Esophagus squamous epithelium (tissue), 5 donors: Measurements from ENCODE around the gene CAPN15. TPM values are rescaled to one million over a fixed set of nuclear protein-coding genes. Genes with fewer than 3 reads are reported as not detected.

Experiments used
- DNase-seq: peaks from one replicate; lab custom pipeline; 2025; lab: John Stamatoyannopoulos, UW
- H3K27ac ChIP-seq, 4 donors: fragments of 200-600 bp; sonication (generic); one replicate each; pipeline ENCODE4 v1.5.1; 2016 to 2019; ENCODE audit warnings: mild to moderate bottlenecking in 1 of 4
- H3K27me3 ChIP-seq, 4 donors: fragments of 200-600 bp; sonication (generic); 1 replicate in 3 of 4; 2 replicates in 1 of 4; pipeline versions ENCODE4 v1.5.1 to v1.6.0; 2017 to 2021; ENCODE audit warnings: antibody characterized with exemption in 1 of 4
- H3K36me3 ChIP-seq, 3 donors: fragments of 200-600 bp; sonication (generic); one replicate each; pipeline ENCODE4 v1.5.1; 2016 to 2019
- H3K4me1 ChIP-seq, 3 donors: fragments of 200-600 bp; sonication (generic); one replicate each; pipeline ENCODE4 v1.5.1; 2017 to 2019
- H3K4me3 ChIP-seq, 4 donors: fragments of 200-600 bp; sonication (generic); 1 replicate in 3 of 4; 2 replicates in 1 of 4; pipeline ENCODE4 v1.5.1; 2016 to 2019; ENCODE audit warnings: mild to moderate bottlenecking in 2 of 4, moderate library complexity in 1 of 4
- H3K9me3 ChIP-seq, 3 donors: fragments of 200-600 bp; sonication (generic); one replicate each; pipeline ENCODE4 v1.5.1; 2016 to 2019
- CTCF ChIP-seq, 6 experiments: fragments of 450-650 bp in 4 of 6; fragments of 200-600 bp in 2 of 6; sonication (generic) in 2 of 6; IDR thresholded peaks; one replicate each; pipeline ENCODE4 v1.5.1; 2016 to 2019; ENCODE audit warnings: antibody characterized with exemption in 6 of 6, mild to moderate bottlenecking in 4 of 6, moderate library complexity in 4 of 6
- POLR2A ChIP-seq, 4 donors: fragments of 450-650 bp; IDR thresholded peaks; one replicate each; pipeline ENCODE4 v1.6.1; 2017; ENCODE audit warnings: antibody characterized with exemption in 4 of 4, mild to moderate bottlenecking in 4 of 4, moderate library complexity in 3 of 4
- WGBS, 2 donors: methylation state at CpG; one replicate each; pipeline ENCODE4 v1.1.5; 2018; 5-methylcytosine and 5-hydroxymethylcytosine counted together
- intact Hi-C: fragments of 100-400 bp; cut with DNase I; formaldehyde crosslinking; loops from one replicate; pipeline ENCODE4 v1.15.0; 2022
- total RNA-seq, 4 donors: library from RNA; depleted of rRNA; stranded (reverse); fragments of >200 nt; gene quantifications; one replicate each; pipeline ENCODE4 v1.1.0, GENCODE V29; 2016
- donor health status: DM: yes; HTN: yes; CAD: no.

CAPN15 gene
- total RNA-seq, 4 donors from 2014 or later = 29.4 to 69.6 (median 52.4) TPM

GRCh38 chr16:507996-508395 lies 19.5 kb upstream of the CAPN15 start:
- intact Hi-C loops = no loop called here
- Histone ChIP-seq H3K4me3 (no peak overlapping the region), H3K9me3 (no peaks in the 10 kb centered on the region), H3K4me1 (no peaks in the 10 kb centered on the region), H3K36me3 (peaks cover 0 to 24% (median 0%) of the 10 kb centered on the region in 3 donors), H3K27ac (no peak overlapping the region), H3K27me3 (no peaks in the 10 kb centered on the region)
- 85 to 86% methylated on average over 6 of the region's 6 CpGs for WGBS, 2 donors
- no peak for TF ChIP-seq POLR2A (IDR thresholded peaks at IDR 0.05)
- TF ChIP-seq CTCF (IDR thresholded peaks at IDR 0.05) = no peak
- DNase-seq = no peak

DNA sequence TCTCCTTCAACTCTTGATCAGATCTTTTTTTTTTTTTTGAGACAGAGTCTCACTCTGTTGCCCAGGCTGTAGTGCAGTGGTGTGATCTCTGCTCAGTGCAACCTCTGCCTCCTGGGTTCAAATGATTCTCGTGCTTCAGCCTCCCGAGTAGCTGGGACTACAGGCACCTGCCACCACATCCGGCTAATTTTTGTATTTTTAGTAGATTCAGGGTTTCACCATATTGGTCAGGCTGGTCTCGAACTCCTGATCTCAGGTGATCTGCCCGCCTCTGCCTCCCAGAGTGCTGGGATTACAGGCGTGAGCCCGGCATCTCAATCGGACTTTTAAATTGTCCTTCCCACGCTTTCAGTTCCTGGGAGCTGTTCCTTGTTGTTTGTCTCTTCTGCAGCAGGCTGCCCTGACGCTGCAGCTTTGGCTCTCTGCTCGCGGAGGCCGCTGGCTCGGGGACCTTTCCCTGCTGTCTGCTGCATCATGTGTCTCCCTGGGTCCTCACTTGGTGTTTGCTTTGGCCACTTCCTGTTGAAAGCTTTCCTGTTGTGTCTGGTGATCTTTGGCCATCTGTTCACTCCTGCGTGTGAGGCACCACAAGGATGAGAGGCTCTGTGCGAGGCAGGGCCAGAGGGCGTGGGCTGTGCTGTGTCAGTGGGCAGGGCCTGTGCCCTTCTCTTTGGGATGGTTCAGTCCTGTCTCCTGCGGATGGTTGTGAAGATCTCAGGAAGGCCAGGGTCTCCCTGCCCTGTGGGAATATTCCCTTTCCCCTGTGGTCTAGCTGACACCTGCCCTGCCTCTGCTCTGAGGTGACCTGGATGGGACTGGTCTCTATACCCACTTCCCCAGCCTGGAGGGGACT lies 18.4 kb upstream of the CAPN15 start:
- intact Hi-C loops = no loop called here
- H3K4me3 ChIP-seq = no peak overlapping the region
- peaks cover 0 to 27% (median 0%) of the 10 kb centered on the region in 3 donors for H3K36me3 ChIP-seq
- H3K27ac ChIP-seq = no peak overlapping the region
- TF ChIP-seq CTCF (IDR thresholded peaks at IDR 0.05) (no peak), POLR2A (IDR thresholded peaks at IDR 0.05) (no peak)
- no peaks in the 10 kb centered on the region for H3K9me3 ChIP-seq
- no peak for DNase-seq
- H3K4me1 ChIP-seq = no peaks in the 10 kb centered on the region
- H3K27me3 ChIP-seq = no peaks in the 10 kb centered on the region
- WGBS, 2 donors = 82 to 93% methylated on average over 13 to 16 of the region's 18 CpGs

DNA sequence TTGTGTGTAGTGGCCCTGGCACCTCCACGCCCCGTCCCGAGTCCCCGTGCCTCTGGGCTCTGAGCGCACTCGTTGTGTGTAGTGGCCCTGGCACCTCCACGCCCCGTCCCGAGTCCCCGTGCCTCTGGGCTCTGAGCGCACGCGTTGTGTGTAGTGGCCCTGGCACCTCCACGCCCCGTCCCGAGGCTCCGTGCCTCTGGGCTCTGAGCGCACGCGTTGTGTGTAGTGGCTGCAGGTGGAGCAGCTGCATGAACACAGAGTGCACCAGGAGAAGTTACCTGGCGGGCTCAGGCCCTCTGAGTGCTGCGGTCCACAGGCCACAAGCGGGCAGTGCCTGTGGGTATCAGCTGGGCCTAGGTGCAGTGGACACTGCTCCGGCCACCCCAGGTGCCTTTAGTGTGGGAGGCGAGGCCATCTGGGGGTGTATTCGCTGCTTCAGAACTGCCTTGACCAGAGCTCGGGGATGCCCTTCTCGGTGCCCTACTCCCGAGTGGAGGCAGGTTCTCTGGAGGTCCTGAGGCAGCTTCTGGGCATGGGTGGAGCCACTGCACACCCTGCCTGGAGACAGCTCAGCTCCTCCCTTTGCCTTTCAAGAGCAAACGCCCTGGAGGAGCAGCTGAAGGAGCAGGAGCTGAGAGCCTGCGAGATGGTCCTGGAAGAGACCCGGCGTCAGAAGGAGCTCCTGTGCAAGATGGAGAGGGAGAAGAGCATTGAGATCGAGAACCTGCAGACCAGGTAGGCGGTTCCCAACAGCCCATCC lies 17.3 kb upstream of the CAPN15 start:
- WGBS, 2 donors = 95 to 100% methylated on average over 1 to 20 of the region's 35 CpGs
- Histone ChIP-seq H3K27ac (no peak overlapping the region), H3K27me3 (no peaks in the 10 kb centered on the region), H3K4me1 (no peaks in the 10 kb centered on the region), H3K4me3 (no peak overlapping the region), H3K9me3 (no peaks in the 10 kb centered on the region), H3K36me3 (peaks cover 0 to 31% (median 0%) of the 10 kb centered on the region in 3 donors)
- no peak for TF ChIP-seq POLR2A (IDR thresholded peaks at IDR 0.05)
- TF ChIP-seq CTCF (IDR thresholded peaks at IDR 0.05) = no peak
- no peak for DNase-seq
- intact Hi-C loops = no loop called here

- no peak for DNase-seq
- intact Hi-C loops = no loop called here
- TF ChIP-seq CTCF (IDR thresholded peaks at IDR 0.05) (no peak), POLR2A (IDR thresholded peaks at IDR 0.05) (no peak)
- Histone ChIP-seq H3K4me3 (no peak overlapping the region), H3K9me3 (no peaks in the 10 kb centered on the region), H3K36me3 (peaks cover 0 to 38% (median 0%) of the 10 kb centered on the region in 3 donors), H3K27me3 (no peaks in the 10 kb centered on the region), H3K4me1 (no peaks in the 10 kb centered on the region), H3K27ac (no peak overlapping the region)
- 83 to 96% methylated on average over 4 to 6 of the region's 6 CpGs for WGBS, 2 donors
Measured at GRCh38 chr16:512802-513201, 14.7 kb upstream of the CAPN15 start.

DNA sequence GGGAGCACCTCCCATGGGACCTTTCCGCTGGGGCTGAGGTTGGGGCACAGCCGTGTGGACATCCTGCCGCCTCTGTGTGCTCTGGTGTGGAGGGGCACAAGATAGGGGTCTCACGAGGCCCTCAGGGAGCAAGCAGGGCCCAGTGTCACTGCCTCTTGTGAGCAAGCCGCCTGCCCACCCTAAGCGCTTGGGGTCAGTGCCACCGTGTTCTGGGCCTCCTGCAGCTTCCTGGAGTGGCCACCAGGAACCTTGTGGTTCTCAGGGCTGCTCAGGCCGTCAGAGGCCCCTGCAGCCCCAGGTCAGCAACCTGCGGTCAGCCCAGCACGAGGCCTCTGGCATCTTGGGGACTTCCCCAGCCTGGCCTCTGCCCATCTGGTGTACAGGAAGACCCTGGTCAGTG lies 13.6 kb upstream of the CAPN15 start:
- Histone ChIP-seq H3K36me3 (peaks cover 0 to 40% (median 0%) of the 10 kb centered on the region in 3 donors), H3K27ac (no peak overlapping the region), H3K27me3 (no peaks in the 10 kb centered on the region), H3K4me3 (no peak overlapping the region), H3K4me1 (no peaks in the 10 kb centered on the region), H3K9me3 (no peaks in the 10 kb centered on the region)
- intact Hi-C loops = no loop called here
- WGBS, 2 donors = 97% methylated on average over 4 of the region's 10 CpGs; no CpG with 5 or more reads in 1 of the 2 donors
- DNase-seq = no peak
- TF ChIP-seq POLR2A (IDR thresholded peaks at IDR 0.05) (no peak), CTCF (IDR thresholded peaks at IDR 0.05) (peak in 1 of 6 experiments; percentile 5)
